HCT116 (cell line): ENCODE results near the gene MCTP2. TPM values are rescaled to one million over a fixed set of nuclear protein-coding genes. Genes with fewer than 3 reads are reported as not detected.

ENCODE experiments used
- ATAC-seq: fragments of 200-7000 bp; cut with Tn5 transposase; 2 replicates; pipeline ENCODE4 v1.9.1; 2020; ENCODE audit warnings: mild to moderate bottlenecking, moderate library complexity
- BruUV-seq: library from RNA; stranded (reverse); fragments of 400-500 nt; replicated peaks from 2 replicates; lab custom pipeline; 2021; lab: Mats Ljungman, UMichigan
- CTCF ChIA-PET: fragments of 300-600 bp; sonication (Branson Sonifier 250); formaldehyde crosslinking; loops from one replicate; lab custom pipeline; 2021; ENCODE audit warnings: antibody characterized with exemption; lab: Charles Lee
- POLR2A ChIA-PET: fragments of 300-600, 350-600 bp; sonication (Branson Sonifier 250); formaldehyde crosslinking; loops from one replicate; lab custom pipeline; 2021; ENCODE audit warnings: antibody characterized with exemption; lab: Charles Lee
- RAD21 ChIA-PET, 2 experiments: fragments of 300-600 bp; sonication (Branson Sonifier 250); formaldehyde crosslinking; loops; one replicate each; lab custom pipeline; 2023; ENCODE audit warnings: low total read pairs in 2 of 2; ENCODE audit not compliant: uncharacterized antibody in 2 of 2, unreplicated experiment in 2 of 2, low non-redundant PET in 1 of 2; lab: Charles Lee
- DNase-seq: peaks from one replicate; pipeline ENCODE4 v3.0.0-alpha.2; 2010; ENCODE audit warnings: low read depth, low spot score
- H2AFZ ChIP-seq: fragments of 200-600 bp; shearing (Covaris generic), sonication (generic); 2 replicates; pipeline ENCODE4 v1.6.1; 2017; ENCODE audit warnings: low read depth, mixed run types, mixed read lengths, antibody characterized with exemption, low read length; ENCODE audit not compliant: poor library complexity, severe bottlenecking
- H3K27ac ChIP-seq: 2 replicates; pipeline ENCODE4 v1.5.1; 2012; ENCODE audit warnings: low read depth, low read length
- H3K27me3 ChIP-seq: fragments of 200-600 bp; sonication (generic); 2 replicates; pipeline ENCODE4 v1.6.1; 2016; ENCODE audit warnings: mixed run types, low read length, mixed read lengths; ENCODE audit not compliant: insufficient read depth
- H3K36me3 ChIP-seq, 2 experiments: fragments of 200-500 bp in 1 of 2; fragments of 200-600 bp in 1 of 2; sonication (Bioruptor generic) in 1 of 2; sonication (generic) in 1 of 2; 2 replicates each; pipeline versions ENCODE4 v1.5.1 to v1.6.1; 2014 to 2016; ENCODE audit warnings: low read length in 2 of 2, inconsistent platforms in 1 of 2, mixed read lengths in 1 of 2, mixed run types in 1 of 2; ENCODE audit not compliant: insufficient read depth in 2 of 2, control insufficient read depth in 1 of 2
- H3K4me1 ChIP-seq, 2 experiments: fragments of 200-600 bp in 1 of 2; sonication (generic) in 1 of 2; 2 replicates each; pipeline versions ENCODE4 v1.5.1 to v1.6.1; 2012 to 2017; ENCODE audit warnings: low read length in 2 of 2, inconsistent platforms in 1 of 2, mild to moderate bottlenecking in 1 of 2, mixed read lengths in 1 of 2, mixed run types in 1 of 2, moderate library complexity in 1 of 2; ENCODE audit not compliant: insufficient read depth in 2 of 2, control insufficient read depth in 1 of 2
- H3K4me2 ChIP-seq: fragments of 200-600 bp; sonication (generic); 2 replicates; pipeline ENCODE4 v1.6.1; 2017; ENCODE audit warnings: mixed run types, low read length, mixed read lengths
- H3K4me3 ChIP-seq, 2 experiments: fragments of 200-600 bp in 1 of 2; sonication (generic) in 1 of 2; replicated peaks in 1 of 2; 2 replicates each; pipeline ENCODE4 v1.5.1; 2011 to 2016; ENCODE audit warnings: low read length in 2 of 2, control low read depth in 1 of 2, low read depth in 1 of 2, mild to moderate bottlenecking in 1 of 2, mixed read lengths in 1 of 2, mixed run types in 1 of 2
- H3K79me2 ChIP-seq: fragments of 200-600 bp; sonication (generic); 2 replicates; pipeline ENCODE4 v1.6.1; 2017; ENCODE audit warnings: mild to moderate bottlenecking, mixed run types, low read length, moderate library complexity, mixed read lengths; ENCODE audit not compliant: insufficient read depth
- H3K9ac ChIP-seq: fragments of 200-600 bp; sonication (generic); 2 replicates; pipeline ENCODE4 v1.6.1; 2016; ENCODE audit warnings: low read length, mixed read lengths
- H3K9me2 ChIP-seq: fragments of 200-600 bp; sonication (generic), shearing (Covaris generic); 2 replicates; pipeline ENCODE4 v1.6.1; 2017; ENCODE audit warnings: mixed run types, mild to moderate bottlenecking, moderate library complexity; ENCODE audit not compliant: insufficient read depth
- H3K9me3 ChIP-seq, 2 experiments: fragments of 200-500 bp in 1 of 2; fragments of 200-600 bp in 1 of 2; sonication (Bioruptor generic) in 1 of 2; sonication (generic) in 1 of 2; 2 replicates each; pipeline ENCODE4 v1.6.1; 2014 to 2017; ENCODE audit warnings: low read length in 2 of 2, mixed read lengths in 2 of 2, inconsistent platforms in 1 of 2, low read depth in 1 of 2, mild to moderate bottlenecking in 1 of 2, mixed run types in 1 of 2, moderate library complexity in 1 of 2; ENCODE audit not compliant: control insufficient read depth in 1 of 2, insufficient read depth in 1 of 2
- H4K20me1 ChIP-seq: fragments of 200-600 bp; sonication (generic), shearing (Covaris generic); 2 replicates; pipeline ENCODE4 v1.6.1; 2017; ENCODE audit warnings: mixed run types, mild to moderate bottlenecking, moderate library complexity; ENCODE audit not compliant: insufficient read depth
- ATF3 ChIP-seq: IDR thresholded peaks from 2 replicates; pipeline ENCODE4 v1.6.1; 2012
- CTCF ChIP-seq, 3 experiments: fragments of 200-600 bp in 1 of 3; sonication (generic) in 1 of 3; IDR thresholded peaks in 2 of 3; conservative IDR thresholded peaks in 1 of 3; 2 replicates each; pipeline ENCODE4 v1.5.1; 2012 to 2017; ENCODE audit warnings: low read depth in 2 of 3, low read length in 2 of 3, antibody characterized with exemption in 1 of 3, borderline replicate concordance in 1 of 3, control low read depth in 1 of 3, mild to moderate bottlenecking in 1 of 3, mixed read lengths in 1 of 3, mixed run types in 1 of 3, moderate library complexity in 1 of 3; ENCODE audit not compliant: insufficient read depth in 1 of 3
- EGR1 ChIP-seq: IDR thresholded peaks from 2 replicates; pipeline ENCODE4 v1.6.1; 2012; ENCODE audit warnings: low read depth
- EZH2phosphoT487 ChIP-seq: fragments of 200-600 bp; IDR thresholded peaks from 2 replicates; pipeline ENCODE4 v1.6.1; 2018; ENCODE audit warnings: antibody characterized with exemption, borderline replicate concordance
- MAX ChIP-seq: IDR thresholded peaks from 2 replicates; pipeline ENCODE4 v1.6.1; 2012
- RAD21 ChIP-seq: IDR thresholded peaks from 2 replicates; pipeline ENCODE4 v1.6.1; 2012; ENCODE audit warnings: low read depth, mild to moderate bottlenecking
- TCF7L2 ChIP-seq: IDR thresholded peaks from 2 replicates; pipeline ENCODE4 v1.7.0; 2011; ENCODE audit warnings: borderline replicate concordance, inconsistent platforms; ENCODE audit not compliant: insufficient read depth, insufficient read length; ENCODE audit errors: extremely low read depth
- YY1 ChIP-seq: IDR thresholded peaks from 2 replicates; pipeline ENCODE4 v1.6.1; 2011; ENCODE audit warnings: low read length, low read depth, moderate library complexity, mild to moderate bottlenecking; ENCODE audit not compliant: insufficient replicate concordance; ENCODE audit errors: extremely low read depth
- ZFX ChIP-seq: fragments of 450-650 bp; IDR thresholded peaks from 2 replicates; pipeline ENCODE4 v1.6.1; 2017
- ZNF274 ChIP-seq: fragments of 200-500 bp; sonication (Bioruptor generic); IDR thresholded peaks from 2 replicates; pipeline ENCODE4 v1.6.1; 2014; ENCODE audit warnings: mild to moderate bottlenecking, low read depth, low read length, inconsistent platforms
- intact Hi-C: fragments of 100-400 bp; cut with micrococcal nuclease; formaldehyde crosslinking; loops from 2 replicates; pipeline ENCODE4 v1.10.0; 2022
- total RNA-seq: library from RNA; stranded (reverse); gene quantifications from one replicate; pipeline ENCODE4 v1.2.1, GENCODE V29; 2021; ENCODE audit not compliant: unreplicated experiment

MCTP2 gene
- total RNA-seq, 1 experiment from 2014 or later = 12.9 TPM

GRCh38 chr15:94237903-94238302, 6.5 kb downstream of the MCTP2 start:
- POLR2A ChIA-PET = no interaction called here
- no peak overlapping the region for H3K4me2 ChIP-seq
- no peak for DNase-seq

More at GRCh38 chr15:94237903-94238302, 6.5 kb downstream of the MCTP2 start:
- Histone ChIP-seq H4K20me1 (no peaks in the 10 kb centered on the region), H3K4me1 (peaks cover 0 to 5% of the 10 kb centered on the region in 2 experiments; a peak in 1 of 4 replicates), H3K36me3 (no peaks in the 10 kb centered on the region), H3K9me2 (no peaks in the 10 kb centered on the region), H3K4me3 (no peak overlapping the region), H3K79me2 (peaks cover 24% of the 10 kb centered on the region), H3K27me3 (no peaks in the 10 kb centered on the region), H2AFZ (no peak overlapping the region), H3K27ac (no peak overlapping the region), H3K9ac (no peak overlapping the region), H3K9me3 (no peaks in the 10 kb centered on the region)
- ChIA-PET RAD21 (no interaction called here), CTCF (no interaction called here)
- ATAC-seq = no peak
- BruUV-seq = no TSS peak
- intact Hi-C loops = no loop called here
- no peak for TF ChIP-seq EZH2phosphoT487
- no peak for TF ChIP-seq MAX
- TF ChIP-seq CTCF (IDR thresholded peaks at IDR 0.05 in 2 of 3, conservative IDR thresholded peaks at IDR 0.05 in 1 of 3; ENCODE audit: borderline replicate concordance in 1 of 3, insufficient read depth in 1 of 3, low read depth in 2 of 3, low read length in 2 of 3) = no peak
- TF ChIP-seq YY1 = no peak
- no peak for TF ChIP-seq RAD21
- no peak for TF ChIP-seq ZFX
- TF ChIP-seq ZNF274 = no peak
- TF ChIP-seq EGR1 = no peak
- TF ChIP-seq ATF3 = no peak
- TF ChIP-seq TCF7L2 = no peak
